PFSK-1 (cell line): ENCODE data around the gene FAT1.

Experiments used
- POLR2AphosphoS5 ChIP-seq: IDR thresholded peaks from 2 replicates; pipeline ENCODE4 v1.6.1; 2012; ENCODE audit warnings: low read depth, mild to moderate bottlenecking, control low read depth, low read length, moderate library complexity
- REST ChIP-seq, 2 experiments: IDR thresholded peaks; 2 replicates each; pipeline versions ENCODE4 v1.6.1 to v1.8.0; 2011 to 2012; ENCODE audit warnings: low read depth in 2 of 2, low read length in 2 of 2, control low read depth in 1 of 2, inconsistent platforms in 1 of 2, mild to moderate bottlenecking in 1 of 2, moderate library complexity in 1 of 2; ENCODE audit not compliant: insufficient read depth in 1 of 2
- SIN3A ChIP-seq: IDR thresholded peaks from 2 replicates; pipeline ENCODE4 v1.6.1; 2012; ENCODE audit warnings: mild to moderate bottlenecking, low read length, moderate library complexity, borderline replicate concordance; ENCODE audit not compliant: insufficient read depth
- TAF1 ChIP-seq: IDR thresholded peaks from 2 replicates; pipeline ENCODE4 v1.6.1; 2012; ENCODE audit warnings: low read length, control low read depth, borderline replicate concordance; ENCODE audit not compliant: insufficient read depth

- TF ChIP-seq SIN3A (no peak), TAF1 (no peak), POLR2AphosphoS5 (no peak), REST (IDR thresholded peaks at IDR 0.05; ENCODE audit: insufficient read depth in 1 of 2, low read depth in 2 of 2, low read length in 2 of 2) (no peak)
These were observed 14.1 kb downstream of the FAT1 start for GRCh38 chr4:186709517-186709916.
